ENCODE measurements around the gene GANC. TPM values are rescaled to one million over a fixed set of nuclear protein-coding genes. Genes with fewer than 3 reads are reported as not detected.
"Not testable (repeated sequence)": the region's sequence is repeated elsewhere in the genome, so short reads cannot be mapped to it uniquely, and the experiment has no call there.

The GANC gene
- total and polyA plus RNA-seq, 7 donors = 9.0 to 34.1 (median 19.9) TPM

DNA sequence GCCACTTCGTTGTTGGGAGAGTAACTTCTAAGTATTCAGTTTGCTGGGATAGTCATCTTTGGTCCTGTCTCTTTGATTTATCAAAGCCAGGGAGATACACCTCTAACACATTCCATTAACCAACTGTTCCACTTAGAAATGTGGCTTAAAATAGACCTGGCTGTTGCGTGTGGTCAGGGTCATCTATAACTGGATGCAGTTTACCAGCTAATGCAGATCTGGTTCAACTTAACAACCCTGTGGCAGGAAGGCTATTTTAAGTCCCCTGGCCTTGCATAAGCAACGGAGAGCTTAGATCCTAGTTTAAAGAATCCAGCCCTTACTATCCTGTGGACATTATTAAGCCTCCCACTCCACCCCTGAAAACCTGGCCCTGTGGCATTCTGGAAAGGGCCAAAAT lies 58.2 kb downstream of the GANC start:
- 88 to 93% methylated on average over 3 of the region's 3 CpGs for WGBS, 2 donors
- no peak for DNase-seq
- Histone ChIP-seq H3K4me3 (no peak overlapping the region), H3K27me3 (no peaks in the 10 kb centered on the region), H3K9me3 (peaks cover 0 to 2% (median 0%) of the 10 kb centered on the region in 4 donors), H3K36me3 (peaks cover 0 to 17% (median 1%) of the 10 kb centered on the region in 4 donors), H3K27ac (peak overlapping the region in 1 of 4 donors; percentile 30), H3K4me1 (peaks cover 0 to 9% (median 7%) of the 10 kb centered on the region in 4 donors)
- TF ChIP-seq POLR2A (IDR thresholded peaks at IDR 0.05) = no peak
- no peak for TF ChIP-seq POLR2AphosphoS5 (IDR thresholded peaks at IDR 0.05)
- TF ChIP-seq CTCF (IDR thresholded peaks at IDR 0.05) = no peak
- no peak for TF ChIP-seq EP300 (IDR thresholded peaks at IDR 0.05)
- intact Hi-C loops (cut with DNase I) = no loop called here

DNA sequence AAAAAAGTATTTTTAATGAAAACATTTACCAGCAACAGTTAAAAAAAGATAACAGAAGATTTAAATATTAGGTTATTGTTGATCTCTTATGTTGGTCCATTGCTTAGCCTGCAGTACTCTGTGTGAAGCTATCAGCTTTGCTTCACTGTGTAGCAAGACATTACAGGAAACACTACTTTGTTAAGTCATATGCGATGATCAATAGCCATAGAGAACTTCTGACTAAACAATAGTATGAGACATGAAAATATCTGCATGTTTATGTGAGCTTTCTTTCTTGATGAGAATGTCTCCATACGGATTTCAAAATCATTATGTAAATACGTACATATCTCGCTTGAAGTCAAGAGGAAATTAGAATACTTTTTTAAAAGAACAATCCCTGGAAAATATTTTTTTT lies 59.3 kb downstream of the GANC start:
- Histone ChIP-seq H3K9me3 (peaks cover 0 to 2% (median 0%) of the 10 kb centered on the region in 4 donors), H3K27ac (no peak overlapping the region), H3K4me3 (no peak overlapping the region), H3K27me3 (no peaks in the 10 kb centered on the region), H3K4me1 (peaks cover 0 to 9% (median 7%) of the 10 kb centered on the region in 4 donors), H3K36me3 (peaks cover 0 to 6% (median 1%) of the 10 kb centered on the region in 4 donors)
- TF ChIP-seq CTCF (IDR thresholded peaks at IDR 0.05) (no peak), POLR2AphosphoS5 (IDR thresholded peaks at IDR 0.05) (no peak), POLR2A (IDR thresholded peaks at IDR 0.05) (no peak), EP300 (IDR thresholded peaks at IDR 0.05) (no peak)
- intact Hi-C loops (cut with DNase I) = no loop called here
- 96 to 98% methylated on average over 4 of the region's 4 CpGs for WGBS, 2 donors
- no peak for DNase-seq

GRCh38 chr15:42335074-42335473 lies 62.1 kb downstream of the GANC start:
- TF ChIP-seq POLR2A (IDR thresholded peaks at IDR 0.05) = no peak
- no peak for TF ChIP-seq POLR2AphosphoS5 (IDR thresholded peaks at IDR 0.05)
- no peak for TF ChIP-seq CTCF (IDR thresholded peaks at IDR 0.05)
- TF ChIP-seq EP300 (IDR thresholded peaks at IDR 0.05) = no peak
- intact Hi-C loops (cut with DNase I) = no loop called here
- no peak for DNase-seq
- no peak overlapping the region for H3K27ac ChIP-seq
- H3K9me3 ChIP-seq = peaks cover 0 to 2% (median 0%) of the 10 kb centered on the region in 4 donors
- no peak overlapping the region for H3K4me3 ChIP-seq
- WGBS, 2 donors = 94 to 98% methylated on average over 2 of the region's 2 CpGs
- peaks cover 0 to 9% (median 7%) of the 10 kb centered on the region in 4 donors for H3K4me1 ChIP-seq
- H3K36me3 ChIP-seq = no peaks in the 10 kb centered on the region
- H3K27me3 ChIP-seq = no peaks in the 10 kb centered on the region

GRCh38 chr15:42336650-42337049 lies 63.6 kb downstream of the GANC start:
- H3K27me3 ChIP-seq; H3K27ac ChIP-seq; H3K36me3 ChIP-seq; H3K4me1 ChIP-seq; DNase-seq; H3K4me3 ChIP-seq; intact Hi-C loops (cut with DNase I); H3K9me3 ChIP-seq: not testable (repeated sequence)
- WGBS, 2 donors = 95 to 98% methylated on average over 1 of the region's 1 CpG

DNA sequence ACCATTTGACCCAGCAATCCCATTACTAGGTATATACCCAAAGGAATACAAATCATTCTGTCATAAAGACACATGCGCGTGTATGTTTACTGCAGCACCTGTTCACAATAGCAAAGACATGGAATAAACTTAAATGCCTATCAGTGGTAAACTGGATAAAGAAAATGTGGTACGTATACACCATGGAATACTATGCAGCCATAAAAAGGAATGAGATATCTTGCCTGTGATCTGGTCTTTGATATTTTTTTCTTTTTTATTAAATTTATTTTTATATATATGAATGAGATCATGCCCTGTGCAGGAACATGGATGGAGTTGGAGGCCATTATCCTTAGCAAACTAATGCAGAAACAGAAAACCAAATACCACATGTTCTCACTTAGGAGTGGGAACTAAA lies 64.1 kb downstream of the GANC start:
- not testable (repeated sequence) for H3K36me3 ChIP-seq

DNA sequence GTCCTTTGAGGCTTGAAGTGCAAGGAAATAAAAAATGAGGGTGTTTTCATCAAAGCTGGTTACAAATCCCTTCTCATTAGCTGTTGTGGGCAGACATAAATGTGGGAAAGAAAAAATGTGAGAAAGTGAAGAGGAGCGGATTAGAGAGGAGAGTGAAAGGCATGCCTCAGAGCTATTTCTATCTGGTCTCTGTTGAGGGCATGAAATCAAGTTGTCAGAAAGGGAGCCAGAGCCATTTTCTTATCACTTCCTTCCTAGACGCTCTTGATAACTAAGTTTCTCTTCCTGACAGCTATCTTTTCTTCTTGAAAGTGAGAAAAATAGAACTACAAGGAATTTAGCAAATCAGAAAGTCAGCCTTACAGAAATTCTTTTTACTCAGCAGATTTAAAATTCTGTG lies 65.5 kb downstream of the GANC start:
- Histone ChIP-seq H3K27ac (no peak overlapping the region), H3K4me1 (no peaks in the 10 kb centered on the region), H3K4me3 (no peak overlapping the region), H3K27me3 (no peaks in the 10 kb centered on the region), H3K36me3 (peaks cover 0 to 14% (median 4%) of the 10 kb centered on the region in 4 donors), H3K9me3 (peaks cover 0 to 2% (median 0%) of the 10 kb centered on the region in 4 donors)
- intact Hi-C loops (cut with DNase I) = no loop called here
- DNase-seq = no peak
- TF ChIP-seq CTCF (IDR thresholded peaks at IDR 0.05) = no peak
- no peak for TF ChIP-seq EP300 (IDR thresholded peaks at IDR 0.05)
- TF ChIP-seq POLR2A (IDR thresholded peaks at IDR 0.05) = no peak
- TF ChIP-seq POLR2AphosphoS5 (IDR thresholded peaks at IDR 0.05) = no peak
- WGBS, 2 donors = 81 to 86% methylated on average over 2 of the region's 2 CpGs

More for the DNA sequence above, 64.1 kb downstream of the GANC start:
- WGBS, 2 donors = 96 to 97% methylated on average over 3 of the region's 3 CpGs
- H3K27me3 ChIP-seq; intact Hi-C loops (cut with DNase I); H3K27ac ChIP-seq; DNase-seq; H3K9me3 ChIP-seq; H3K4me3 ChIP-seq; H3K4me1 ChIP-seq: not testable (repeated sequence)
